SHP77 treated with DMSO at 0.1 percent for 48 hours (cell line): ENCODE results near the gene FOXJ1.
"Not testable (repeated sequence)": the region's sequence is repeated elsewhere in the genome, so short reads cannot be mapped to it uniquely, and the experiment has no call there.

Experiments
- DNase-seq: peaks from one replicate; lab custom pipeline; 2025; lab: John Stamatoyannopoulos, UW

The FOXJ1 gene

GRCh38 chr17:76141212-76142038 is at the start of gene FOXJ1:
TSS of gene FOXJ1 (minus strand) at chr17:76141245. CDS start at chr17:76140395, 850 bp downstream.
- peak; percentile 91 for DNase-seq

GRCh38 chr17:76189741-76190140 is 48.7 kb upstream of the FOXJ1 start:
- no peak for DNase-seq

GRCh38 chr17:76189247-76189646 is 48.2 kb upstream of the FOXJ1 start:
- no peak for DNase-seq

GRCh38 chr17:76188213-76189016 is 47.4 kb upstream of the FOXJ1 start:
- no peak for DNase-seq

GRCh38 chr17:76186774-76187173 is 45.7 kb upstream of the FOXJ1 start:
- DNase-seq = not testable (repeated sequence)

- no peak for DNase-seq
These were observed 43.2 kb upstream of the FOXJ1 start for GRCh38 chr17:76184290-76184689.

- peak; percentile 81 for DNase-seq
These were observed 41.1 kb upstream of the FOXJ1 start for GRCh38 chr17:76182016-76182764.

GRCh38 chr17:76179496-76180467 is 38.7 kb upstream of the FOXJ1 start:
- no peak for DNase-seq

GRCh38 chr17:76178124-76178523 is 37.1 kb upstream of the FOXJ1 start:
- DNase-seq = no peak

GRCh38 chr17:76176701-76177574 is 35.9 kb upstream of the FOXJ1 start:
- no peak for DNase-seq

GRCh38 chr17:76174037-76174436 is 33.0 kb upstream of the FOXJ1 start:
- DNase-seq = peak; percentile 40

GRCh38 chr17:76173474-76173873 is 32.4 kb upstream of the FOXJ1 start:
- no peak for DNase-seq

- DNase-seq = no peak
These were observed 30.7 kb upstream of the FOXJ1 start for GRCh38 chr17:76171706-76172105.

- no peak for DNase-seq
These were observed 29.1 kb upstream of the FOXJ1 start for GRCh38 chr17:76170114-76170513.

GRCh38 chr17:76166906-76167305 is 25.9 kb upstream of the FOXJ1 start:
- DNase-seq = no peak

GRCh38 chr17:76166168-76166567 is 25.1 kb upstream of the FOXJ1 start:
- DNase-seq = no peak

GRCh38 chr17:76164331-76164730 is 23.3 kb upstream of the FOXJ1 start:
- DNase-seq = no peak

GRCh38 chr17:76163919-76164318 is 22.9 kb upstream of the FOXJ1 start:
- DNase-seq = no peak

- no peak for DNase-seq
These were observed 20.7 kb upstream of the FOXJ1 start for GRCh38 chr17:76161619-76162266.
